B cell (primary cell): Measurements from ENCODE around the gene PIM3. TPM values are rescaled to one million over a fixed set of nuclear protein-coding genes. Genes with fewer than 3 reads are reported as not detected.

Experiments
- ATAC-seq: fragments of 200-7000 bp; cut with Tn5 transposase; one replicate; pipeline ENCODE4 v1.10.0; 2021; ENCODE audit warnings: low read depth, mild to moderate bottlenecking, moderate number of reproducible peaks, moderate library complexity
- CTCF ChIA-PET: fragments of 350-600 bp; sonication (Branson Sonifier 250); formaldehyde crosslinking; loops from one replicate; lab custom pipeline; 2021; ENCODE audit warnings: antibody characterized with exemption, inconsistent platforms; lab: Charles Lee
- POLR2A ChIA-PET: fragments of 350-600 bp; sonication (Branson Sonifier 250); formaldehyde crosslinking; loops from one replicate; lab custom pipeline; 2021; ENCODE audit warnings: antibody characterized with exemption; lab: Charles Lee
- DNase-seq: peaks from one replicate; pipeline ENCODE4 v3.0.0; 2013
- H2AFZ ChIP-seq: 2 replicates; pipeline ENCODE4 v1.6.1; 2012; ENCODE audit warnings: mild to moderate bottlenecking, low read depth, low read length; ENCODE audit not compliant: insufficient read depth, poor library complexity, severe bottlenecking
- H3K27ac ChIP-seq, 2 donors: 1 replicate in 1 of 2; 2 replicates in 1 of 2; pipeline ENCODE4 v1.5.1; 2012 to 2013; ENCODE audit warnings: low read length in 2 of 2, mild to moderate bottlenecking in 2 of 2, moderate library complexity in 1 of 2
- H3K27me3 ChIP-seq, 4 experiments: fragments of 200-600 bp in 1 of 4; sonication (generic) in 1 of 4; replicated peaks in 1 of 4; 1 replicate in 2 of 4; 2 replicates in 2 of 4; pipeline versions ENCODE4 v1.6.1 to v1.7.0; 2013 to 2016; ENCODE audit warnings: low read length in 3 of 4, mild to moderate bottlenecking in 2 of 4, mixed read lengths in 1 of 4, moderate library complexity in 1 of 4; ENCODE audit not compliant: insufficient read depth in 4 of 4, control insufficient read depth in 3 of 4; ENCODE audit errors: control extremely low read depth in 1 of 4
- H3K36me3 ChIP-seq, 2 experiments: replicated peaks in 1 of 2; 1 replicate in 1 of 2; 2 replicates in 1 of 2; pipeline versions ENCODE4 v1.6.1 to v1.7.1; 2013; ENCODE audit warnings: low read length in 1 of 2; ENCODE audit not compliant: insufficient read depth in 2 of 2, control insufficient read depth in 1 of 2; ENCODE audit errors: control extremely low read depth in 1 of 2, extremely low read depth in 1 of 2
- H3K4me1 ChIP-seq, 2 donors: fragments of 200-600 bp in 1 of 2; sonication (generic) in 1 of 2; 1 replicate in 1 of 2; 2 replicates in 1 of 2; pipeline versions ENCODE4 v1.5.1 to v1.6.1; 2013 to 2017; ENCODE audit warnings: low read length in 2 of 2; ENCODE audit not compliant: control insufficient read depth in 2 of 2, insufficient read depth in 2 of 2
- H3K4me2 ChIP-seq: replicated peaks from 2 replicates; pipeline ENCODE3; 2012; ENCODE audit warnings: mild to moderate bottlenecking, low read depth, low read length; ENCODE audit not compliant: poor library complexity, severe bottlenecking
- H3K4me3 ChIP-seq, 5 experiments: fragments of 200-600 bp in 1 of 5; sonication (generic) in 1 of 5; 1 replicate in 3 of 5; 2 replicates in 2 of 5; pipeline versions ENCODE4 v1.5.1 to v1.7.0; 2011 to 2016; ENCODE audit warnings: low read length in 4 of 5, mild to moderate bottlenecking in 4 of 5, low read depth in 2 of 5, control low read depth in 1 of 5, moderate library complexity in 1 of 5; ENCODE audit not compliant: insufficient read depth in 1 of 5; ENCODE audit errors: control extremely low read depth in 1 of 5, extremely low read depth in 1 of 5
- H3K79me2 ChIP-seq: fragments of 200-600 bp; sonication (generic); one replicate; pipeline ENCODE4 v1.6.0; 2016; ENCODE audit warnings: low read length; ENCODE audit not compliant: control insufficient read depth, insufficient read depth
- H3K9ac ChIP-seq: fragments of 200-600 bp; sonication (generic); 2 replicates; pipeline ENCODE4 v1.6.1; 2017; ENCODE audit warnings: mild to moderate bottlenecking, low read length, moderate library complexity
- H3K9me3 ChIP-seq, 3 donors: one replicate each; pipeline versions ENCODE4 v1.6.1 to v1.7.1; 2013; ENCODE audit warnings: low read length in 2 of 3; ENCODE audit not compliant: control insufficient read depth in 2 of 3, insufficient read depth in 1 of 3; ENCODE audit errors: control extremely low read depth in 1 of 3
- H4K20me1 ChIP-seq: 2 replicates; pipeline ENCODE4 v1.6.0; 2012; ENCODE audit warnings: mild to moderate bottlenecking, low read length; ENCODE audit not compliant: insufficient read depth, control insufficient read depth, poor library complexity, severe bottlenecking
- H3K27ac Mint-ChIP-seq: one replicate; pipeline ENCODE4 v1.8.0; 2021; ENCODE audit warnings: mixed read lengths
- H3K27me3 Mint-ChIP-seq: one replicate; pipeline ENCODE4 v1.8.0; 2021; ENCODE audit warnings: mixed read lengths
- H3K4me1 Mint-ChIP-seq: one replicate; pipeline ENCODE4 v1.8.0; 2021; ENCODE audit warnings: mixed read lengths
- H3K4me3 Mint-ChIP-seq: one replicate; pipeline ENCODE4 v1.8.0; 2021; ENCODE audit warnings: mixed read lengths
- H3K9me3 Mint-ChIP-seq: one replicate; pipeline ENCODE4 v1.8.0; 2022; ENCODE audit warnings: mixed read lengths; ENCODE audit not compliant: insufficient read depth
- CTCF ChIP-seq: fragments of 200-600 bp; IDR thresholded peaks from one replicate; pipeline ENCODE4 v1.8.0; 2022; ENCODE audit warnings: antibody characterized with exemption, mild to moderate bottlenecking
- EZH2 ChIP-seq: IDR thresholded peaks from 2 replicates; pipeline ENCODE4 v1.6.1; 2012; ENCODE audit warnings: borderline replicate concordance, low read depth, mild to moderate bottlenecking, moderate library complexity, low read length; ENCODE audit not compliant: insufficient read depth, poor library complexity, severe bottlenecking
- WGBS: methylation state at CpG from one replicate; pipeline ENCODE4 v1.1.5; 2013; ENCODE audit warnings: missing lambda C conversion rate; ENCODE audit not compliant: insufficient coverage; 5-methylcytosine and 5-hydroxymethylcytosine counted together
- intact Hi-C: fragments of 100-400 bp; cut with micrococcal nuclease; formaldehyde crosslinking; loops from one replicate; pipeline ENCODE4 v1.10.0; 2022
- polyA plus RNA-seq: library from polyadenylated mRNA; depleted of rRNA; stranded (reverse); fragments of >200 nt; gene quantifications from 2 replicates; pipeline ENCODE4 v1.2.3, GENCODE V29; 2012
- total RNA-seq, 2 donors: library from RNA; stranded (reverse); fragments of 120-200 nt in 1 of 2; gene quantifications; 1 replicate in 1 of 2; 2 replicates in 1 of 2; pipeline versions ENCODE4 v1.2.3 to v1.2.4, GENCODE V29; 2013 to 2022

Gene PIM3
- total and polyA plus RNA-seq, 2 donors (not counting 1 experiment from before 2014, with no cell fraction given), result 74.6 to 128 TPM

- Mint-ChIP-seq H3K4me1 (peaks cover 30% of the 10 kb centered on the region), H3K27me3 (no peaks in the 10 kb centered on the region), H3K4me3 (peak overlapping the region; percentile 82), H3K27ac (peak overlapping the region; percentile 84), H3K9me3 (no peaks in the 10 kb centered on the region)
- ATAC-seq, result peak; percentile 85
- ChIA-PET POLR2A (no interaction called here), CTCF (interaction anchor here (0.6 to 2.3 kb wide), 4 partner anchors 19 to 81 kb away, joined by 3 to 6 read pairs (median 4); no protein-coding TSS in a partner anchor)
- Histone ChIP-seq H2AFZ (peak overlapping the region; percentile 66), H3K4me2 (peak overlapping the region; percentile 93), H3K79me2 (no peaks in the 10 kb centered on the region), H3K27me3 (peaks cover 0 to 24% (median 10%) of the 10 kb centered on the region in 4 experiments), H3K36me3 (no peaks in the 10 kb centered on the region), H3K4me3 (peak overlapping the region in 4 of 5 experiments; percentile 31 to 56 (median 46)), H3K9me3 (peaks cover 0 to 2% (median 0%) of the 10 kb centered on the region in 3 donors), H3K9ac (peak overlapping the region; percentile 57), H3K4me1 (peaks cover 39 to 43% of the 10 kb centered on the region in 2 donors), H3K27ac (peak overlapping the region in 1 of 2 donors; percentile 55), H4K20me1 (no peaks in the 10 kb centered on the region)
- WGBS, result 6% methylated on average over 48 of the region's 61 CpGs
- peak; percentile 90 for DNase-seq
- TF ChIP-seq EZH2 (no peak), CTCF (no peak)
- intact Hi-C loops, result no loop called here
Observed at GRCh38 chr22:50010676-50011446, 50.3 kb downstream of the PIM3 start.
